DMS153 treated with DMSO at 0.1 percent for 48 hours (cell line): ENCODE measurements around the gene TNRC18.
A peak's percentile ranks its signal among the peaks of the same experiment; 100 is the strongest.
"Not testable (repeated sequence)": the region's sequence is repeated elsewhere in the genome, so short reads cannot be mapped to it uniquely, and the experiment has no call there.

Experiments used
- DNase-seq: peaks from one replicate; lab custom pipeline; 2025; ENCODE audit not compliant: unreplicated experiment; lab: John Stamatoyannopoulos, UW

Gene TNRC18

DNA sequence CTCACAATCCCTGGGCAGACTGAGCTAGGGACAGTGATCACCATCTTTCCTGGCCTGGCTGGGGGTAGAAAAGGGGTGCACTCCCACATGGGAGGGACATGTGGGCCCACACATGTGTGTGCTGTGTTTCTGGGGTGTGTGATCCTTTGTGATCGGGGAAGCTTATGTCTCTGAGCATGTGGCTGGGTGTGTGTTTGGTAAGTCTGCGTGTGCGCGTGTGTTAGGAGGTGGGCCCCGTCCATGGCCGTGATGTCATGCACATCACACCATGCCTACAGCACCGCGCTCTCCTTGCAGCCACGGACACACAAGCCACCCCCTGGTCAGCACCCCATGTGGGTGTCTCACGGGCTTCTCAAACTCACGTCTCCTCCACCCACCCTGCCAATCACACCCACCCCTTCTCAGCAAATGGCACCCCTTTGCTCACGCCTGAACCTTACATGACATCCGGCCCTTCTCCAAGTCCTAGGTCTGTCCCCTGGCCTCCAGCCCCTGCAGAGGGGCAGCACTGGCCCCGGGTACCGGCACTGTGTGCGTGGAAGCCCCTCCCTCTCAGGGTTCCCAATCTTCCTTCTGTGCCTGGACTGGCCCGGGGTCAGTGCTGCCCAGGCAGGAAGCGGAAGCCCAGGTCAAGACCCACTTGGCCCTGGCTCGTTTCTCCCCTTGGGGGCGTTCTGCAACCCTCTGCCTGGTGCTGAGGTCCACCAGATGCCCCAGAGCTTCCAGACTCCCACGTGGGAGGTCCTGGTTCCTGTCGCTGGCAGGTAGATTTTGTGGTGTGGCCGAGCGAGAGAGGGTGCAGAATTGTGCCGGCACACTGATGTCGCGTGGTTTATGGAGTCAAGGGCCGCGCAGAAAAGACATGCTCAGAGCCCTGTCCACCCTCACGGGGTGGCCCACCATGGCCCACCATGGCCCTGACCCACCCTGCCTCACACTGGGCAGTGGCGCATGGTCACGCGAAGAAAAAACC is 128.3 kb downstream of the TNRC18 start:
- DNase-seq = no peak

DNA sequence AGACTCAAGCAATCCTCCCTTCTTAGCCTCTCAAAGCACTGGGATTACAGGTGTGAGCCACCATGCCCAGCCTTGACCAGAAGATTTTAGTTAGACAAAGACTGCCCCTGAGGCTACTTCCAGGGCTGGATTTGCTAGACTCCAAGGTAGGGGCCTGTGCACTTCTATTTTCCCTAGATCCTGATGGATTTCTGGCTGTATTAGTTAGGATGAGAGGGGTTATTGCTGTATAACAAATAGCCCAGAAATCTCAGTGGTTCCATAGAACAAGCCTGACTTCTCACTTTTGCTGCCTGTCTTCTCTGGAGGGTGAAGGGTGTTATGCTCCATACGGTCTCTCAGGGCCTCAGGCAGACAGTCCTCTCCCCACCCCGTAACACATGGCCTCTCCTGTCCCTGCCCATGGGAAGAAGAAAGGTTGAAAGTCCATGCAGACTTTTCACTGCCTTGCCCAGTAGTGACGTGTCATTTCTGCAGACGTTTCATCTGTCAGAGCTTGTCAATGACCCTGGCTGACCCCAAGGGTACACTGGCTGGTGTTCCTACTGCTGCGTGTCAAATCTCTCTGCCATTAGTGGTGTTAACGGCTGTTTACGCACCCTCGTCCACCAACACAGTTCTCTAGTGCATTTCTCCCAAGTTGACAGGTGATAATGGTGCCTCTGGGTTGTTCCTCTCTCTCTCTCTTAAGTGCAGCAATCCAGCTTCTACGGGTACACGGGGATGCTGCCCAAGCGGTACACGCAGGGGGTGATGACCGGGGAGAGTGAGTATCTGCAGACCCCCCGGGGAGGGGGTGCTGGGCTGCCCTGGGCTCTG is 129.3 kb downstream of the TNRC18 start:
- no peak for DNase-seq

DNA sequence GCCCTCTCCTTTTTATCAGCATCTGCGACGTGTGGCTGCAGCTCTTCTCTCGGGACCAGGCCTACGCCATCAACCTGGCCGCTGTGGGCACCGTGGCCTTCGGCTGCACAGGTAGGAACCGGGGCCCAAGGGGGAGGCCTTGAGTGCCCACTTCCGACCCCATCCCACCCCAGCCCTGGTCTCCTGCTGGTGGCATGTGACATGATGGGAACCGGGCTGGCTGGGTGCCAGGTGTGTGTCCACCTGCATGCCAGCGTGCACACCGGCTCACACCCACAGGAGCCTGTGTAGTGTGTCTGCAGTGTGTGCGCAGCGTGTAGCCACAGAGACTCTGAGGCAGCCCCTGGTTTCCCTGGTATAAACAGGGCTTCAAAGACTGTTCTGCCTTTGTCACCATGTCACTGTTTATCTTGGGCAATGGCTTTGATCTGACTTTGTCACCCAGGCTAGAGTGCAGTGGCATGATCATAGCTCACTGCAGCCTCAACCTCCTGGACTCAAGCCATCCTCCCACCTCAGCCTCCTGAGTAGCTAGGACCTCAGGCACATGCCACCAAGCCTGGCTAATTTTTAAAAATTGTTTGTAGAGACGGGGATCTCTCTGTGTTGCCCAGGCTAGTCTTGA is 131.8 kb downstream of the TNRC18 start:
- DNase-seq = not testable (repeated sequence)

DNA sequence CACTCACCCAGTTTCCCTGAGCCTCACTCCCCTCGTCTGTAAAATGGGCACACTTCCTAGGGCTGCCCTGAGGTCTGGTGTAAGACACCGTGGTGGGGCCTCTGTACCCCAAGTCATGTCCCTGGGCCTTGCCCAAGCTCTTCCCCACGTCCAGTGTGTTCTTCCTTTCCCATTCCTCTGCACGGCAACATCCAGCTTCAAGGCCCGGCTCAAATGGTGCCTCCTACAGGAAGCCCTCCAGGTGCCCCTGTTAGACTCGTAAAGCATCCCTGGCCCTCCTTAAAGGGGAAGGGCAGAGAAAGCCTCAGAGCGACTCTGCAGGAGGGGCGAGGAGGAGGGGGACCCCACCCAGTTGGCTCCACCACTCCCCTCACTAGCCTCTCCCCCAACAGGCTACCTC is 132.3 kb downstream of the TNRC18 start:
- no peak for DNase-seq

DNA sequence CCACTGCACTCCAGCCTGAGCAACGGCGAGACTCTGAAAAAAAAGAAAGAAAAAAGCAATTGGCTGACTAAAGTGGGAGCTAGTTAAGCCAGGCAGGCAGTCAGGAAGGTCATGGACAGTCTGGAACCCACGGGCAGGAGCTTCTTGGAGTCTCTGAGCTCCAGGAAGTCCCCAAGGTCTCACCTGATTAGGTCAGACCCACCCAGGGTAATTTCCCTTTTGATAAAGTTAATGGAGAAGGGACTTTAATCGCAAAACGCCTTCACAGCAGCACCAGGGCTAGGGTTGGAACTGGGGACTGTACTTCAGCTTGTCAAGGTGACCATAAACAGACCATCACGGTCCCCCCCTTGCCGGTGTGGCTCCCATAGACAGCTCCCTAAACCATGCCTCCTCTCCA is 134.3 kb downstream of the TNRC18 start:
- DNase-seq = no peak

DNA sequence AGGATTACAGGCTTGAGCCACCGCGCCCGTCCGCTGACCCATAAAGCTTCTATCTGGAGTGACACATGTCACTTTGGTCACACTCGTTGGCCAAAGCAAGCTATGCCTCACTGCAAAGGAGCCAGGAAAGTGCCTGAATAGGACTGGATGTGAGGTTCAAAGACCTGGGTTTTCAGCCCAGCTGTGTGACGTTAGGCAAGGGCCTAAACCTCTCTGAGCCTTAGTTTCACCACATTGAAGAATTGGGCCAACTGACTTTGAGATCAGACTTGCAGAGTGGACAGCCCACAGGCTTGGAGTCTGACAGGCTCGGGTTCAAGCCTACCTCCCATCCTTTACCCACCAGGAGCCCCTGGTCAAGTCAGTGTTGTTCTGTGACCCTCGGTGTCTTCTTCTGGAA is 135.1 kb downstream of the TNRC18 start:
- not testable (repeated sequence) for DNase-seq

DNA sequence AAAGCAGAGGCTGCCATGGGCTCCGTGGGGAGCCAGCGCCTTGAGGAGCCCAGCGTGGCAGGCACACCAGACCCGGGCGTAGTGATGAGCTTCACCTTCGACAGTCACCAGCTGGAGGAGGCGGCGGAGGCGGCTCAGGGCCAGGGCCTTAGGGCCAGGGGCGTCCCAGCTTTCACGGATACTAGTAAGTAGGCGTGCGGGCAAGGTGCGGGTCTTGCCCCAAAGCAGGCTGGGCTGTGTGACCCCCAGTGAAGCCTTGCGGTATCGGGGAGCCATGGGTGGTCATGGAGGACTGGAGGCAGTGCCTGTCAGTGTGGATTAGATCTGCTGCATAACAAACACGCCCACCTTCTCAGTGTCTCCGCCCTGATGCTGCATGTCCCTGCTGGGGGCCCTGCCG is 135.8 kb downstream of the TNRC18 start:
- DNase-seq = no peak

DNA sequence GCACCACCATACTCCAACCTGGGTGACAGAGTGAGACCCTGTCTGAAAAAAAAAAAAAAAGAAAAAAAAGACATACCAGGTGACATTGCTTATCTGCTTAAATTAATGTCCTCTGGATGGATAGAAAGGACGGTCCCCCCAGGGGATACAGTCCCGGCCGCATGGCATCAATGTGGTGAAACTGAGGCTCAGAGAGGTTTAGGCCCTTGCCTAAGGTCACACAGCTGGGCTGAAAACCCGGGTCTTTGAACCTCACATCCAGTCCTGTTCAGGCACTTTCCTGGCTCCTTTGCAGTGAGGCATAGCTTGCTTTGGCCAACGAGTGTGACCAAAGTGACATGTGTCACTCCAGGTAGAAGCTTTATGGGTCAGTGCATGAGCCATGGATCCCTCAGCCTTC is 136.3 kb downstream of the TNRC18 start:
- not testable (repeated sequence) for DNase-seq

DNA sequence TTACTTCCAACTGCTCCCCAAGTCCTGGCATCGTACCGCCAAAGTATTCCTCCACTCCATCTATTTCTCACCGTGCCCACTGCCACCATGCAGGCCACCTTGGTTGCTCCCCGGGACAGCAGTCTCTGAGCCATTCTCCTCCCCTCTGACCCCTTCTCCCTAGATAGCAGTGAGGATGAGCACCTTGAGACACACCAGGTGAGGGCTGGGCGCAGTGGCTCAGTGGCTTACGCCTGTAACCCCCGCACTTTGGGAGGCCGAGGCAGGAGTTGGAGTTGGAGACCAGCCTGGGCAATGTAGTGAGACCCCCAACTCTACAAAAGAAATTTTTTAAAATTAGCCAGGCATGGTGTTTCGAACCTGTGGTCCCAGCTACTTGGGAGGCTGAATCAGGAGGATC is 136.7 kb downstream of the TNRC18 start:
- DNase-seq = no peak

DNA sequence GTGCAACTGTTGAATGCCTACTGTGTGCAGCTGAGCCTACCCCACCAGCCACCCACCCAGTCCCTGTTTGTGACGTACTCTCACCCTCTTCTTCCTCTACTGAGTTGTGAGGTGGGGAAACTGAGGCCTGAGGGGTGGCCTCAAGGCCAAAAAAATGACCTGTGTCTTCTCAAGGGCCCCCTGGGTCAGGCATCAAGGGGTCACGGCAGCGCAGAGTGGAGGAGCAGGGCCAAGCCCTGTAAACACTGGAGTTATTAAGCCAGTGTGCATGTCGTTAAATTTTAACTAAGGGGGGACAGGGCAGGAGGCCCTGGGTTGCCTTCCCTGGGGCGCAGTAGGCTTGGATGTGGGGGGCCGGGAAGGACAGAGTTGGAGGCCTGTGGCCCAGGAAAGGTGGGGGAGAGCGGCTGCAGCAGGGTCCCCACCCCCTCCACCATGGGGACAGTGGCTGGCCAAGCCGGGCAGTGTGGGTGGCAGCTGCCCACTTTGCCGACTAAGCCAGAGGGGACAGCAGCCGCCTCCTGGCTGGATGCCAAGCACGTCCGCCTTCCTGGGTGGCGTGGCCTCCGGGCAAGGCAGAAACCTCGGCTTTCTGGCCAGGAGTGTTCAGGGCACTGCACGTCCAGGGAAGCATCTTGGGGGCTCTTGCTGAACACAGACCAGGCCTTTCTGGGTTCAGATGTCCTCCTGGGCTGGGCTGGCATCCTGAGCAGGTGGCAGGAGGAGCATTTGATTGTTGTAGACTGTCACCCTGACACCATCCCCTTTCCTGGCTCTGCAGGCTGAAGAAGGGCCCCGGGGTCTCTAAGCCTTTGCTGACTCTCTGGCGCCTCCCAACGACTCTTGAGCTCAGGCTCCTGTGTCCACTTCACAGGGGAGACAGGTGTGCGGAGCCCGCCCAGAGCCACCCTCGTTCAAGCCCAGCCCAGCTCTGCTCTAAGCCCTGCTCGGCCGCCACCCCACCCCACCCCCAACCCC is 139.0 kb downstream of the TNRC18 start:
- peak; percentile 61 for DNase-seq

DNA sequence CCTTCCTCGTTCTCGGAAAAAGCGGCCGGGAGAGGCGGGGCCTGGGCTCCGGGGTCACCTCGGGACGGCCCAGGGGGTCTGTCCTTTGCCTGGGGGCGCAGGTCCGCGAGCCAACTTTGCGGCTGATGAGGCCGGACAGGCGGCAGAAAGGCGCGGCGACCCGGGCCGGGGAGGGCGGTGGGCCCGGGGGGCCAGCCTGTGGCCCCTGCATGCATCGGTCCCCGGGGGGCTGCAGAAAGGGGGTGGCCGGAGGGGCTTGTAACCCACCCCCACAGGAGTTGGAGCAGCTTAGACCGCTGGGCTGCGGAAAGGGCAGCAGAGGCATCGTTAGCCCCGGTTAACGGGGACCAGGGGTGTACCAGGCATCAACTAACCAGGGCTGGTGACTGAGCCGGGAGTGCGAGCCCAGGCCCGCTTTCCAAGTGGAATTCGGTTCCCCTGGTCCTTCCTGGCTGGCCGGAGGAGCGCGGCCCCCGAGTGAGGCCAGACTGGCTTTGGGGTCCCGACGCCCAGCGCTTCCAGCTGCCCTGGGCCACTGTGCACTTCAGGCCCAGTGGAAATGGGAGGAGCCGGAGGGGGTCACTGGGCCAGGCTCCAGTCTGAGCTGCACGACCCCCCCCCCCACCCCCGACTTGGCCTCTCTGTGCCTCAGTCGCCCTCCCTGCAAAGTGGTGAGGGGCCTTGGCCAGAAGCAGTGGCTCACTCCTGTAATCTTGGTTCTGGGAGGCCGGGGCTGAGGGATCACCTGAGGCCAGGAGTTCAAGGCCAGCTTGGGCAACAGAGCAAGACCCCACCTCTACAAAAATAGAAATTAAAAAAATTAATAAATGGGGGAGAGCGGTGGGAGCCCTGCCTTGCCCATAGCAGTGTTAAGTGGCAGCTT is 140.0 kb downstream of the TNRC18 start:
- DNase-seq = no peak

DNA sequence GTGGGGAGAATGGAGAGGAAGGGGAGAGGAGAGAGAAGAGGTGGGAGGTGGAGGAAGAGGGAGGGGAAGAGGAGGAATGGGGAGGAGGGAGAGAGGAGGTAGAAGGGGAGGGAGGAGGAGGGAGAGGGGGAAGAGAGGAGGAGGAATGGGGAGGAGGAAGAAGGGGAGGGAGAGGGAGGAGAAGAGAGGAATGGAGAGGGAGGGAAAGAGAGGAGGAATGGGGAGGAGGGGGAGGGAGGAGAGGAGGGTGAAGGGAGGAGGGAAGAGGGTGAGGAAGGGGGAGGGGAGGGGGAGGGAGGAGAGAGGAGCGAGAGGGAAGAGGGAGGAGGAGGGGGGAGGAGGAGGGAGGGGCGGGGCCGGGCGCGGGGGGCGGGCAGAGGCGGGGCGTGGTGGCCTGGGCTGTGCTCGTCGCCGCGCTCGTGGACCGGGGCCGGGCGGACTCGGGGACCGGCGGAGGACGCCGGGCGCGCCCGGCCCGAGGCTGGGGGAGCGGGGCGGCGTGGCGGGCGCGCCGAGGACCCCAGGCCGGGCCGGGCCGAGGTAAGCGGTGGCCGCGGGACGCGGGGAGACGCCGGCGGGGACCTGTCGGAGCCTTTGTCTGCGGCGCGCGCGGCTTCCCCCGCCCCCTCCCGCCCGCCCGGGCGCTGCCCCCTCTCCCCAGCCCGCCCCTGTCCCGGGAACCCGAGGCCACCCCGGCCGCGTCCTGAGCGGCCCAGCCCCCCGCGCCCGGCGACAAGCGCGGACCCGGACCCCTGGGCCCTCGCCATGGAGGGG is 140.9 kb downstream of the TNRC18 start, which contains the start of gene SLC29A4:
TSS of gene SLC29A4 (plus strand) at position 401 of the 774 bp plus-strand sequence. CDS start 4,874 bp downstream, outside the sequence.
- DNase-seq = no peak

DNA sequence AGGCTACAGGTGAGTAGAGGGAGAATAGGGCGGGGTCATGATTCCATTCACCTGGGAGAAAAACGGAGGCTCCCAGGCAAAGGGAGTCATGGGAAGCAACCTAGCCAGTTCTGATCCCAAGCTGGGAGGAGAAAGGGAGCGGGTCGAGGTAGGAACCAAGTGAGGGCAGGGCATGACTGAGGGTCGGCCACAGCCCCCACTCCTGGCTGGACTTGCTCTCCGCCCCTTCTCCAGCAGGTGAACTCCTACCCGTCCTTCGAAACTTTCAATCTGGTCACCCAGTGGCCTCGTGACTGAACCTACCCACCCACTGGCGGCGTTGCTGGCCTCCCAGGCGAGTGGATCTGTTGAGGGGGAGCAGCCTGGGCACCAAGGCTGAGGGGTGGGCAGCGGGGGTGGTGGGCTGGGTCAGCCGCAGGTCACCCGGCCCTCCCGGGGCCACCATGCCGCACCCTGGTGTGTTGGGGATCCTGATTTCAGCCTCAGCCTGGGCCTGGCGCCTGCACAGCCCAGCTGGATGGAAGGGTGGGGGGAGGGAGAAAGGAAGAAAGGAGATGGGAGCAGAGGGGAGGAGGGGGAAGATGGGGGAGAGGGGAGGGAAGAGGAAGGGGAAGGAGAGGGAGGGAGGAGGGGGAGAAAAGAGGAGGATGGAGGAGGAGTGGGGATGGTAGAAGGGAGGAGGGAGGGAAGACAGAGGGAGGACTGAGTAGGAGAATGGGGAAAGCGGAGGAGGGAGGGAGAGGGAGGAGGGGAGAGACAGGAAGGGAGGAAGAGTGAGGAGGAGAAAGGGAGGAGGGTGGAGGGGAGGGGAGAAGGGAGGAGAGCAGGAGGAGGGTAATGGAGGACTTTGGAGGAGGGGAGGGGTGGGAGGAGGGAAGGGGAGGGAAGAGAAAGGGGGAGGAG is 141.8 kb downstream of the TNRC18 start:
- DNase-seq = not testable (repeated sequence)

DNA sequence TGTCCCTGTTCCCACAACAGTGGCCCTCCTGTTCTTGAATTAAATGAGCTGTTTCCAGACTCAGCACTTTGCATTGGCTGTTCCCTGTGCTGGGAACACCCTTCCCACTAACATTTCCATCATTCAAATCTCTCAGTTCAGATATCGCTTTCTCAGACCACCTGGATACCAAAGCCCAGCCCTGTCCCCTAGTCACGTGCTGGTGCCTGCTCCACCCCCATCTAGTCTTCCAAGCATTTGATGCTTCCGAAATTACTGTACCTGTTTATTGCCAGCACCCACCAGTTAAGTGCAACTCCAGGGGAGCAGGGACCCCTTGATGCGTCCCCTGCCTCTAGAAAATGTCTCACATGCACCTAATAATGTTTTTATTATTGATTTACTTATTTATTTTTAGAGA is 143.9 kb downstream of the TNRC18 start:
- DNase-seq = no peak

DNA sequence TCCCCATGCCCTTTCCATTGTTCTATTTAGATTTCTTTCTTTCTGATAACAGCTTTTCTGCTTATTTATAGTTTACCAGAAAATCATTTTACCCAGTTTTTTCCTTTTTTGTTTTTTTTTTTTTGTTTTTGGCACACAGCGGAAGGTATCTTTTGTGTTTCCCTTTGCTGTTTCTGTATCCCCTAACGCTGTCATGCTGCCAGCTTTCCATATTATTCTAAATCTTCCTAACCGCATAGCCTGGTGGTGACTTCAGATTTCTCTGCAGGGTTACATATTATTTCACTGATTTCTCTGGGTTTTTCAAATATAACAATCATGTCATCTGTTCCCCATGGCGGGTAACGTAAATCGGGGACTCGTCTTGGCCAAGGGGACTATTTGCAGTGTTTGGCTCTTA is 144.9 kb downstream of the TNRC18 start:
- no peak for DNase-seq

DNA sequence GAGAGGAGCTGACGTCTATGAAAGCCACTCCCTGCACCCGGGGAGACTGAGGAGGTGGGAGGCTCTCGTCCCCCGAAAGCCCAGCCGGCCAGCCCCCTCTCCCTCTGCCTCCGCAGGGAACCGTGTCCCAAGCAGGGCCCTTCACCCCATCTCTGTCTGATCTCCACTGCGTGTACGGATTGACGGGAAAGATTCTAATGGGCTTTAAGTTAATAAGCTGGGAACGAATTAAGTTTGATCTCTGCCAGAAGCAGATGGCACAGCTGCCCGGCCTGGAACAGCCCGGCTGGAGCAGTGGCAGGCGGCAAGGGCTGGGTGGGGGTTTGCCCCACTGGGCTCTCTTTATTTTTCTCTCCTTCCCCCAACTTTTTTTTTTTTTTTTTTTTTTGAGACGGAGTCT is 147.0 kb downstream of the TNRC18 start:
- no peak for DNase-seq

DNA sequence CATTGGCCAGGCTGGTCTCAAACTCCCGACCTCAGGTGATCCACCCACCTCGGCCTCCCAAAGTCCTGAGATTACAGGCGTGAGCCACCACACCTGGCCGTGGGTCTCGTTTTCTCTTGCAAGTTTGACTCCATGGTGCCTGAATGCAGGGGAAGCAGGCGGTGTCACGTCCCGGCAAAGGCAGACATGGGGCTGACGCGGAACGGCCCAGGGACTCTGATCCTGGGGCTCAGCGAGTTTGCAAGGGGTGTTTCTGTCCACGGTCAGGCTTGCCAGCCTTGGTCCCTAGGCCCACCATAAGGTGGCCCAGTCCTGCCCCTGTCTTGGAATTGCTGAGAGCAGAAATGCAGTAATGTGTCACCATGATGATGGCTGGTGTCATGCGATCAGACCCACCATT is 147.5 kb downstream of the TNRC18 start:
- DNase-seq = not testable (repeated sequence)
